ENCODE results near the gene CIDEB. TPM values are rescaled to one million over a fixed set of nuclear protein-coding genes. Genes with fewer than 3 reads are reported as not detected.
A peak's percentile ranks its signal among the peaks of the same experiment; 100 is the strongest.

Gene CIDEB
- total and polyA plus RNA-seq, 2 of the 13 experiments (the other 11 are each of a cell fraction or from before 2014, with no cell fraction given), result 35.8 to 110 TPM

DNA sequence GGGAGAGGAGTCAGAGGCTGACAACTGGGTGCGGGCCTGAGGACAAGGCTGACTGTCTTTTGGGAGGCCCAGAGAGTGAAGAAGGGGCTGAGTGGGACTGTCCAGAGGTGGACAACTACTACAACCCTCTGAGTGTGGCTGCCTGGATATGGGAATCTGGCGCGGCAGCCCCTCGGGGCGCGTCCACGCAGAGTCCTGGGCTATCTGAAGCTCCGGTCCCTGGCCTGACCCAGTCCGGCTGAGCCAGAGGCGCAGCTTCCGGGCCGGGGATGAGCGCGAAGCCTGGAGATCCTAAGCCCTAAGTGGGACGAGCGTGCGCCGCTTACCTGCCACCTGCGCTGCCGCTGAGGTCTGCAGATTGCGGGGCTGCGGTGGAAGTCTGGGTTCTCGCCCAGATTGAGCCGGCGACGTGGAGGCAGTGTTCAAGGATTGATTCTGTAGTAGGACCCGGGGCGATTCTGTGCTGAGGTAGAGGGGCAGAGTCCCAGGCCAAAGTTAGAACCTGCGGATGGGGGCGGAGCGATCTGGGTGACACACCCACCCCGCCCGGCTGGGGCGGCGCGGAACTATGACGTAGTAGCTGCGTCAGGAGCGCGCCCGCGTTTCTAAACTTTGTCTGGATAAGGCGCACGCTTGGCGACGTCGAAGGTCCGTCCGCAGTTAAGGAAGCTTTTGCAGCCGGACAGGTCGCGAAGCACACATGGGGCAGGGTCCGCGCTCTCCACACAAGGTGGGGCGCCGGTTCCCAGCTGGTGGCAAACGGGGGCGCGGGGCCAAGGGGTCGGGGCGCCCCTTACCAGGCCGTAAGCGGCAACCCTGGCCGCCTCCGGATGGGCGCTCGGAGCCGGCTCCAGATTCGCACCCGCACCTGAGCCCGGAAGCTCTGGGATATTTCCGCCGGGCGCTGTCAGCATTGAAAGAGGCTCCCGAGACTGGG is 8.3 kb downstream of the CIDEB start, which contains the start of the genes DHRS1 and NOP9 (continued):
- TF ChIP-seq ZFP90 (CRISPR knock-in tag; IDR thresholded peaks at IDR 0.05; ENCODE audit: borderline replicate concordance) (peak; percentile 98), WIZ (CRISPR knock-in tag; IDR thresholded peaks at IDR 0.05) (peak; percentile 78), RAD51 (IDR thresholded peaks at IDR 0.05; ENCODE audit: borderline replicate concordance) (no peak), ZNF883 (CRISPR knock-in tag; IDR thresholded peaks at IDR 0.05; ENCODE audit: not compliant biosample characterization) (peak; percentile 97), MED8 (CRISPR knock-in tag; IDR thresholded peaks at IDR 0.05; ENCODE audit: insufficient replicate concordance) (peak; percentile 83), SPEN (CRISPR knock-in tag; IDR thresholded peaks at IDR 0.05; ENCODE audit: low read depth) (peak; percentile 99), RELA (CRISPR knock-in tag; IDR thresholded peaks at IDR 0.05) (peak; percentile 41), RFX5 (IDR thresholded peaks at IDR 0.05; ENCODE audit: low read depth, low read length) (peak; percentile 79), ZNF280D (CRISPR knock-in tag; IDR thresholded peaks at IDR 0.05) (peak; percentile 99), U2AF1 (optimal IDR thresholded peaks at IDR 0.05; ENCODE audit: low read depth, low read length) (peak; percentile 44), ZNF382 (CRISPR knock-in tag; IDR thresholded peaks at IDR 0.05; ENCODE audit: borderline replicate concordance) (no peak), ZMYM3 (CRISPR knock-in tag; IDR thresholded peaks at IDR 0.05) (peak; percentile 80; the same call in 1 of the 2 replicates), ZSCAN31 (CRISPR knock-in tag; IDR thresholded peaks at IDR 0.05; ENCODE audit: low read depth) (peak; percentile 98; the same call in 1 of the 2 replicates), KDM5A (IDR thresholded peaks at IDR 0.05; ENCODE audit: borderline replicate concordance, low read length) (peak; percentile 100), IRF1 (CRISPR knock-in tag; IDR thresholded peaks at IDR 0.05; ENCODE audit: low read depth) (no peak), ZNF180 (CRISPR knock-in tag; IDR thresholded peaks at IDR 0.05; ENCODE audit: borderline replicate concordance, low read depth) (0 out of 2 replicates have a peak, but pooled peaks have one; percentile 41), ZNF138 (CRISPR knock-in tag; IDR thresholded peaks at IDR 0.05; ENCODE audit: low read depth) (peak; percentile 99), ZNF720 (CRISPR knock-in tag; IDR thresholded peaks at IDR 0.05) (no peak)
- TF ChIP-seq, protein P1, sequence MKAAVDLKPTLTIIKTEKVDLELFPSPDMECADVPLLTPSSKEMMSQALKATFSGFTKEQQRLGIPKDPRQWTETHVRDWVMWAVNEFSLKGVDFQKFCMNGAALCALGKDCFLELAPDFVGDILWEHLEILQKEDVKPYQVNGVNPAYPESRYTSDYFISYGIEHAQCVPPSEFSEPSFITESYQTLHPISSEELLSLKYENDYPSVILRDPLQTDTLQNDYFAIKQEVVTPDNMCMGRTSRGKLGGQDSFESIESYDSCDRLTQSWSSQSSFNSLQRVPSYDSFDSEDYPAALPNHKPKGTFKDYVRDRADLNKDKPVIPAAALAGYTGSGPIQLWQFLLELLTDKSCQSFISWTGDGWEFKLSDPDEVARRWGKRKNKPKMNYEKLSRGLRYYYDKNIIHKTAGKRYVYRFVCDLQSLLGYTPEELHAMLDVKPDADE (CRISPR knock-in tag; IDR thresholded peaks at IDR 0.05), result peak; percentile 97
- TF ChIP-seq, protein P2, sequence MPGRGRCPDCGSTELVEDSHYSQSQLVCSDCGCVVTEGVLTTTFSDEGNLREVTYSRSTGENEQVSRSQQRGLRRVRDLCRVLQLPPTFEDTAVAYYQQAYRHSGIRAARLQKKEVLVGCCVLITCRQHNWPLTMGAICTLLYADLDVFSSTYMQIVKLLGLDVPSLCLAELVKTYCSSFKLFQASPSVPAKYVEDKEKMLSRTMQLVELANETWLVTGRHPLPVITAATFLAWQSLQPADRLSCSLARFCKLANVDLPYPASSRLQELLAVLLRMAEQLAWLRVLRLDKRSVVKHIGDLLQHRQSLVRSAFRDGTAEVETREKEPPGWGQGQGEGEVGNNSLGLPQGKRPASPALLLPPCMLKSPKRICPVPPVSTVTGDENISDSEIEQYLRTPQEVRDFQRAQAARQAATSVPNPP (CRISPR knock-in tag; IDR thresholded peaks at IDR 0.05), result peak; percentile 90
- TF ChIP-seq, protein P3, sequence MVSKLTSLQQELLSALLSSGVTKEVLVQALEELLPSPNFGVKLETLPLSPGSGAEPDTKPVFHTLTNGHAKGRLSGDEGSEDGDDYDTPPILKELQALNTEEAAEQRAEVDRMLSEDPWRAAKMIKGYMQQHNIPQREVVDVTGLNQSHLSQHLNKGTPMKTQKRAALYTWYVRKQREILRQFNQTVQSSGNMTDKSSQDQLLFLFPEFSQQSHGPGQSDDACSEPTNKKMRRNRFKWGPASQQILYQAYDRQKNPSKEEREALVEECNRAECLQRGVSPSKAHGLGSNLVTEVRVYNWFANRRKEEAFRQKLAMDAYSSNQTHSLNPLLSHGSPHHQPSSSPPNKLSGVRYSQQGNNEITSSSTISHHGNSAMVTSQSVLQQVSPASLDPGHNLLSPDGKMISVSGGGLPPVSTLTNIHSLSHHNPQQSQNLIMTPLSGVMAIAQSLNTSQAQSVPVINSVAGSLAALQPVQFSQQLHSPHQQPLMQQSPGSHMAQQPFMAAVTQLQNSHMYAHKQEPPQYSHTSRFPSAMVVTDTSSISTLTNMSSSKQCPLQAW (CRISPR knock-in tag; IDR thresholded peaks at IDR 0.05), result peak; percentile 87

All from HepG2 (cell line).